ENCODE data around the gene NEDD8.

The NEDD8 gene

DNA sequence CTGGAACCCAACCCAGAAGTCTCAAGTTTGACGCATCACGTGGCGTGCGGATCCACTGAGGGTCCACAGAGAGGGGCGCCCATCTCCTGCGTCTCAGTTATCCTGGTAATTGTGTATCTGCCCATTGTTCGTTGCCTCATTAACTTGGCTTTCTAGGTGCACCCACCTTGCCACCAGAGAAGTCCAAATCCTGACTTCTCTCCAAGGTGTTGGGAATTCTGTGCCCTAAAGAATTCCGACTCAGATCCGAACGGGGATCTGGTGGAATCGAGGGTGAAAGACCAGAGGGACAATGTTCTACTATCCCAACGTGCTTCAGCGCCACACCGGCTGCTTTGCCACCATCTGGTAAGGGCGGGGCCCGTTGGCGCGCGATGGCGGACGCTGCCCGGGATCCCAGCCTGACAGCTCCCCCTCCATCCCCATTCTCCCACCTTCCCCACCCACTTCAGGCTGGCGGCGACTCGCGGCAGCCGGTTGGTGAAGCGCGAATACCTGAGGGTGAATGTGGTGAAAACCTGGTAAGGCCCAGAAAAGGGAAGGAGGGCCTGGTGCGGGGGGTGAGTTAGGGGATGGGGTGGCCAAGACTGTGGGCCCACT lies 59.8 kb downstream of the NEDD8 start:
- Histone ChIP-seq H3K4me3 (ENCODE audit: insufficient read length, low read depth) (peak overlapping the region; percentile 45), H3K9ac (ENCODE audit: insufficient read length, low read depth) (peak overlapping the region; percentile 44), H3K27me3 (ENCODE audit: insufficient read depth, insufficient read length) (no peaks in the 10 kb centered on the region), H3K4me1 (ENCODE audit: insufficient read depth, insufficient read length) (peaks cover 3% of the 10 kb centered on the region), H3K9me3 (ENCODE audit: insufficient read depth, low read length) (no peaks in the 10 kb centered on the region), H3K36me3 (ENCODE audit: insufficient read depth, insufficient read length, low read length) (peaks cover 20% of the 10 kb centered on the region)
- no peak for DNase-seq (ENCODE audit: low read depth, low spot score)
- TF ChIP-seq ZNF274 (IDR thresholded peaks at IDR 0.05; ENCODE audit: low read depth, low read length) (no peak), YY1 (IDR thresholded peaks at IDR 0.05; ENCODE audit: insufficient read depth, insufficient read length) (no peak), SUZ12 (IDR thresholded peaks at IDR 0.05; ENCODE audit: extremely low read depth, insufficient read depth, insufficient read length) (no peak)

- no peak for TF ChIP-seq ZNF274 (IDR thresholded peaks at IDR 0.05; ENCODE audit: low read depth, low read length)
- TF ChIP-seq SUZ12 (IDR thresholded peaks at IDR 0.05; ENCODE audit: extremely low read depth, insufficient read depth, insufficient read length): no peak
- no peak for TF ChIP-seq YY1 (IDR thresholded peaks at IDR 0.05; ENCODE audit: insufficient read depth, insufficient read length)
- DNase-seq (ENCODE audit: low read depth, low spot score): peak; percentile 83
- H3K9me3 ChIP-seq (ENCODE audit: insufficient read depth, low read length): no peaks in the 10 kb centered on the region
- H3K4me1 ChIP-seq (ENCODE audit: insufficient read depth, insufficient read length): peaks cover 3% of the 10 kb centered on the region
- no peaks in the 10 kb centered on the region for H3K27me3 ChIP-seq (ENCODE audit: insufficient read depth, insufficient read length)
- peak within 1 kb of the TSS; percentile 45 for H3K4me3 ChIP-seq (ENCODE audit: insufficient read length, low read depth)
- peaks cover 19% of the 10 kb centered on the region for H3K36me3 ChIP-seq (ENCODE audit: insufficient read depth, insufficient read length, low read length)
- H3K9ac ChIP-seq (ENCODE audit: insufficient read length, low read depth): peak within 1 kb of the TSS; percentile 44
Observed at GRCh38 chr14:24171422-24172260, 60.5 kb downstream of the NEDD8 start, which contains the start of gene REC8. Gene REC8, plus strand, starts transcription at chr14:24172080. Its CDS starts 473 bp downstream, at chr14:24172553.

DNA sequence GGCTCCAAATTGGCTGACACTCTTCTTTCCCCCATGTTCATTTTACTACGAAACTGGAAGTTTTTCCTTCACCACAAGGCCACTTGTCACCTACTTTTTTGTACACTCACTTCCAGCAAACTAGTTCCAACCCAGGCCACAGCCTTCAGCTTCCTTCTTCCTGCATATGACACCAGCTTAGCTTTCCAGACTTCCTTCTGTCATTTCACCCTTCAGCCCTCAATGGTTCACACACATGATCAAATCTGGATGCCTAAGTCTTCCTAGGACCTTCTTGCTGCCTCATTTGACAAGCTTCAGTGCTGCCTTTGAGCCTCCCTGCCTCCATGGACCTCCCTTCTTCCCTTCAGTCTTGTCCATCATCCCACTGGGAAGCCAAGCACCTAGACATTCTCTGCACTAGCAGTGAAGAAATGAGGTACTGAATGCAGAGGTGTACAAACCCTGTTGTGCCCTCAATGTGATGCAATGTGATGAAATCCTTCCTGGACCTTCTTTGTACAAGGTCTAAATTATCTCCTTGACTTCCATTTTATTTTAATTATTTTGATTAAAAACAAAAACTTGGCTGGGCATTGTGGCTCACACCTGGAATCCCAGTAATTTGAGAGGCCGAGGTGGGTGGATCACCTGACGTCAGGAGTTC lies 64.6 kb downstream of the NEDD8 start:
- Histone ChIP-seq H3K9me3 (ENCODE audit: insufficient read depth, low read length) (no peaks in the 10 kb centered on the region), H3K36me3 (ENCODE audit: insufficient read depth, insufficient read length, low read length) (peaks cover 52% of the 10 kb centered on the region), H3K9ac (ENCODE audit: insufficient read length, low read depth) (no peak overlapping the region), H3K4me3 (ENCODE audit: insufficient read length, low read depth) (no peak overlapping the region), H3K27me3 (ENCODE audit: insufficient read depth, insufficient read length) (no peaks in the 10 kb centered on the region), H3K4me1 (ENCODE audit: insufficient read depth, insufficient read length) (no peaks in the 10 kb centered on the region)
- no peak for TF ChIP-seq ZNF274 (IDR thresholded peaks at IDR 0.05; ENCODE audit: low read depth, low read length)
- no peak for DNase-seq (ENCODE audit: low read depth, low spot score)

All from NT2/D1 (cell line).